ENCODE measurements around the gene S1PR4. TPM values are rescaled to one million over a fixed set of nuclear protein-coding genes. Genes with fewer than 3 reads are reported as not detected.

Gene S1PR4
- total and polyA plus RNA-seq, 9 of the 15 experiments (the other 6 are each of a cell fraction or from before 2014, with no cell fraction given): 0.27 TPM; not detected in 8

GRCh38 chr19:3157096-3157845 is 21.3 kb upstream of the S1PR4 start:
- Histone ChIP-seq H2AFZ (ENCODE audit: low read depth, low read length) (no peak overlapping the region), H4K20me1 (replicated peaks; ENCODE audit: control insufficient read depth, insufficient read depth, low read length) (no peaks in the 10 kb centered on the region), H3K9ac (ENCODE audit: insufficient read depth in 1 of 2, low read depth in 2 of 2, low read length in 2 of 2) (peak overlapping the region in 1 of 2 experiments; percentile 59; a peak in 1 of 4 replicates), H3K4me1 (replicated peaks in 1 of 2; ENCODE audit: control insufficient read depth in 2 of 2, insufficient read depth in 2 of 2, low read length in 2 of 2) (peaks cover 10 to 23% of the 10 kb centered on the region in 2 experiments), H3K27me3 (ENCODE audit: control insufficient read depth in 2 of 2, insufficient read depth in 2 of 2, low read length in 2 of 2) (no peaks in the 10 kb centered on the region), H3K4me3 (no peak overlapping the region), H3K27ac (ENCODE audit: extremely low read depth, low read depth, low read length) (no peak overlapping the region), H3K9me3 (replicated peaks; ENCODE audit: control insufficient read depth, insufficient read depth, low read depth, low read length) (peaks cover 6% of the 10 kb centered on the region), H3K79me2 (ENCODE audit: control insufficient read depth, insufficient read depth, low read length) (peaks cover 4% of the 10 kb centered on the region; the same call in 1 of the 3 replicates), H3K4me2 (ENCODE audit: insufficient read depth, low read length) (no peak overlapping the region), H3K36me3 (ENCODE audit: control insufficient read depth, insufficient read depth, low read length) (no peaks in the 10 kb centered on the region), H3K9me1 (ENCODE audit: control insufficient read depth, insufficient read depth, low read length) (no peaks in the 10 kb centered on the region)
- intact Hi-C loops (cut with micrococcal nuclease) (no loop called here), in situ Hi-C loops (cut with MboI) (loop anchor here (5.0 kb wide), 1 partner anchor 205 kb away; no protein-coding TSS in a partner anchor)
- BruUV-seq (replicated peaks): no TSS peak
- no peak for TF ChIP-seq ARID3B (CRISPR knock-in tag; IDR thresholded peaks at IDR 0.05; ENCODE audit: borderline replicate concordance)
- TF ChIP-seq KLF10 (CRISPR knock-in tag; IDR thresholded peaks at IDR 0.05): no peak
- TF ChIP-seq GTF2F1 (IDR thresholded peaks at IDR 0.05; ENCODE audit: low read depth, low read length): no peak
- no peak for TF ChIP-seq PTTG1 (tag; IDR thresholded peaks at IDR 0.05; ENCODE audit: low read depth)
- no peak for TF ChIP-seq ZBTB9 (CRISPR knock-in tag; IDR thresholded peaks at IDR 0.05)
- no peak for TF ChIP-seq KLF16 (IDR thresholded peaks at IDR 0.05)
- TF ChIP-seq CHAMP1 (IDR thresholded peaks at IDR 0.05): no peak
- no peak for TF ChIP-seq EP400 (IDR thresholded peaks at IDR 0.05)
- no peak for TF ChIP-seq HMBOX1 (IDR thresholded peaks at IDR 0.05)
- TF ChIP-seq ZNF395 (CRISPR knock-in tag; IDR thresholded peaks at IDR 0.05): no peak
- no peak for TF ChIP-seq ZNF717 (CRISPR knock-in tag; IDR thresholded peaks at IDR 0.05)
- 81% methylated on average over 23 of the region's 23 CpGs for WGBS (ENCODE audit: insufficient coverage, low coverage, missing lambda C conversion rate)
- DNase-seq (ENCODE audit: extremely low read depth in 1 of 4, low spot score in 3 of 4) (no peak), ATAC-seq (no peak), FAIRE-seq (no peak)
- ChIA-PET CTCF (ENCODE audit: low intra/inter-chr PET ratio) (no interaction called here), POLR2A (no interaction called here)

Measured in K562 (cell line).